GM23338 (cell line): Measurements from ENCODE around the gene LCE7A.

Experiments used
- CREB1 ChIP-seq: fragments of 250-450 bp; sonication (Bioruptor Pico); IDR thresholded peaks from 2 replicates; pipeline ENCODE4 v1.5.0; 2020; ENCODE audit warnings: low read depth, mild to moderate bottlenecking, moderate library complexity
- CTCF ChIP-seq, 2 experiments: fragments of 200-600 bp in 1 of 2; sonication (generic) in 1 of 2; conservative IDR thresholded peaks; 2 replicates each; pipeline versions ENCODE4 v1.5.1 to v1.6.1; 2016 to 2017; ENCODE audit warnings: antibody characterized with exemption in 2 of 2, low read depth in 2 of 2, mild to moderate bottlenecking in 2 of 2, moderate library complexity in 1 of 2
- ETS1 ChIP-seq: IDR thresholded peaks from 2 replicates; pipeline ENCODE4 v1.6.1; 2016; ENCODE audit warnings: antibody characterized with exemption
- EZH2 ChIP-seq: fragments of 200-600 bp; sonication (generic); IDR thresholded peaks from one replicate; pipeline ENCODE4 v1.8.0; 2017; ENCODE audit warnings: antibody characterized with exemption, mild to moderate bottlenecking, low read depth; ENCODE audit not compliant: unreplicated experiment
- EZH2phosphoT487 ChIP-seq: fragments of 200-600 bp; sonication (generic); IDR thresholded peaks from one replicate; pipeline ENCODE4 v1.8.1; 2018; ENCODE audit warnings: antibody characterized with exemption; ENCODE audit not compliant: unreplicated experiment
- JUNB ChIP-seq: IDR thresholded peaks from one replicate; pipeline ENCODE4 v1.6.1; 2016; ENCODE audit warnings: antibody characterized with exemption; ENCODE audit not compliant: unreplicated experiment
- NANOG ChIP-seq: IDR thresholded peaks from 2 replicates; pipeline ENCODE4 v1.6.1; 2016; ENCODE audit warnings: antibody characterized with exemption, borderline replicate concordance
- POLR2AphosphoS5 ChIP-seq: IDR thresholded peaks from 2 replicates; pipeline ENCODE4 v1.6.1; 2016; ENCODE audit warnings: antibody characterized with exemption, low read depth
- REST ChIP-seq: IDR thresholded peaks from one replicate; pipeline ENCODE4 v1.6.1; 2018; ENCODE audit warnings: antibody characterized with exemption; ENCODE audit not compliant: unreplicated experiment
- STAT1 ChIP-seq: IDR thresholded peaks from one replicate; pipeline ENCODE4 v1.6.1; 2016; ENCODE audit warnings: antibody characterized with exemption; ENCODE audit not compliant: unreplicated experiment
- ZNF114 ChIP-seq: fragments of 250-450 bp; sonication (Bioruptor Pico); IDR thresholded peaks from 2 replicates; pipeline ENCODE4 v1.5.0; 2020; ENCODE audit warnings: mild to moderate bottlenecking, moderate library complexity

GRCh38 chr1:152880316-152880715, 20.5 kb downstream of the LCE7A start:
- no peak for TF ChIP-seq CTCF (conservative IDR thresholded peaks at IDR 0.05; ENCODE audit: low read depth in 2 of 2)
- TF ChIP-seq NANOG = no peak
- TF ChIP-seq POLR2AphosphoS5 = no peak
- no peak for TF ChIP-seq EZH2phosphoT487
- no peak for TF ChIP-seq EZH2
- TF ChIP-seq REST = no peak
- no peak for TF ChIP-seq JUNB
- TF ChIP-seq CREB1 = no peak
- TF ChIP-seq STAT1 = no peak
- no peak for TF ChIP-seq ZNF114 (CRISPR knock-in tag)
- no peak for TF ChIP-seq ETS1
